Activated naive CD4-positive, alpha-beta T cell treated with anti-CD3 and anti-CD28 coated beads, Interleukin-2, amount 50 U/mL, for 72 hours (primary cell): ENCODE measurements around the gene EFHC2. TPM values are rescaled to one million over a fixed set of nuclear protein-coding genes. Genes with fewer than 3 reads are reported as not detected.
A peak's percentile ranks its signal among the peaks of the same experiment; 100 is the strongest.

Experiments used
- ATAC-seq, 2 donors: fragments of 150-1000 bp; cut with Tn5 transposase; 2 replicates each; pipeline ENCODE4 v1.10.0; 2021; ENCODE audit warnings: mild to moderate bottlenecking in 2 of 2, moderate library complexity in 2 of 2
- DNase-seq, 2 donors: peaks; one replicate each; pipeline ENCODE4 v3.0.0; 2021 to 2022; ENCODE audit warnings: low spot score in 2 of 2
- H3K27ac Mint-ChIP-seq, 2 donors: one replicate each; pipeline ENCODE4 v1.8.0; 2022; ENCODE audit warnings: mild to moderate bottlenecking in 2 of 2, mixed read lengths in 2 of 2
- H3K36me3 Mint-ChIP-seq, 2 donors: one replicate each; pipeline ENCODE4 v1.8.0; 2022; ENCODE audit warnings: mixed read lengths in 2 of 2
- H3K9me3 Mint-ChIP-seq, 2 donors: one replicate each; pipeline ENCODE4 v1.8.0; 2022; ENCODE audit warnings: mixed read lengths in 2 of 2
- total RNA-seq, 2 donors: library from RNA; stranded (reverse); gene quantifications; one replicate each; pipeline ENCODE4 v1.2.3, GENCODE V29; 2022

EFHC2 gene
- total RNA-seq, 2 donors from 2014 or later = 0.41 TPM

GRCh38 chrX:44252688-44253574, 90.5 kb downstream of the EFHC2 start:
- H3K9me3 Mint-ChIP-seq = peaks cover 16 to 18% of the 10 kb centered on the region in 2 donors
- DNase-seq (peak; percentile 2 to 51), ATAC-seq (peak in 1 of 2 donors; percentile 54)
- peak overlapping the region in 1 of 2 donors; percentile 60 for H3K27ac Mint-ChIP-seq
- peaks cover 28 to 43% of the 10 kb centered on the region in 2 donors for H3K36me3 Mint-ChIP-seq

DNA sequence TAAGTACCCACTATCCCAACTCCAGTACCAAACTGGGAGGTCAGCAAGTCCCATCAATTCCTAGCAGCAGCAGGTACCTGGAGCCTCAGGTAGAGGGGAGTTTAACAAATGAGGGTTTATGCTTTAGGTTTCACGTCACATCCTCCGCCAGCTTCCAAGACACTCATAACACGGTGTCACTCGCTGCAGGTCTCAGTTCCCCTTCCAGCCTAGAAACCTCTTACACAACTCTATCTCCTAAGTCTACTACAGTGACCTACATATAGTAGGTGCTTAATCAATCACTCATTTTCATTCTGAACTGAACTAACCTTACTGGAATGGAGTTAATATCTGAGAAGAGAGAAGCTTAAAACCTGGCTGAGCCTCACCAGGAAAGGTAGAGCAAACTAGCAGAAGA, 96.0 kb downstream of the EFHC2 start:
- Mint-ChIP-seq H3K27ac (no peak overlapping the region), H3K36me3 (peaks cover 0 to 4% of the 10 kb centered on the region in 2 donors), H3K9me3 (no peaks in the 10 kb centered on the region)
- no peak for DNase-seq
- ATAC-seq = no peak

DNA sequence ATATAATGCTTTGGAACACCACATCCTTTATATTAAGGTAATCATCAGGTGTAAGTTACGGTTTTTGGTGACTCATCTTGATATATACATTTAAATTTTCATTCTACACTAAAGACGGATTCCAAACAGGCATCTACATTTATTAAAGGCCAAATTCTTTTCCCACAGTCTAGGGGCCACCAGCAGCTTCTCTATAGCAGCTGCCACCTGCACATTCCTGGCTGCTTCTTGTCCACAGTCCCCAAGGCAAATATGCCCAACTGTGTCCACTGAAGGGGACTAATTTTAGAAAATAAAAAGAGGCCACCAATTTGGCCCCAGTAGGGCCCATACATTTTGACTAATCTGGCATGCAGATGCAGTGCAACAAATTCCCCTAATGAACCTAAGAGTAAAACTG, 96.6 kb downstream of the EFHC2 start:
- DNase-seq = no peak
- H3K9me3 Mint-ChIP-seq = no peaks in the 10 kb centered on the region
- no peak for ATAC-seq
- H3K36me3 Mint-ChIP-seq = peaks cover 0 to 4% of the 10 kb centered on the region in 2 donors
- no peak overlapping the region for H3K27ac Mint-ChIP-seq

GRCh38 chrX:44245733-44246132, 97.7 kb downstream of the EFHC2 start:
- Mint-ChIP-seq H3K36me3 (peaks cover 0 to 4% of the 10 kb centered on the region in 2 donors), H3K27ac (no peak overlapping the region), H3K9me3 (no peaks in the 10 kb centered on the region)
- no peak for DNase-seq
- ATAC-seq = peak in 1 of 2 donors; percentile 55

DNA sequence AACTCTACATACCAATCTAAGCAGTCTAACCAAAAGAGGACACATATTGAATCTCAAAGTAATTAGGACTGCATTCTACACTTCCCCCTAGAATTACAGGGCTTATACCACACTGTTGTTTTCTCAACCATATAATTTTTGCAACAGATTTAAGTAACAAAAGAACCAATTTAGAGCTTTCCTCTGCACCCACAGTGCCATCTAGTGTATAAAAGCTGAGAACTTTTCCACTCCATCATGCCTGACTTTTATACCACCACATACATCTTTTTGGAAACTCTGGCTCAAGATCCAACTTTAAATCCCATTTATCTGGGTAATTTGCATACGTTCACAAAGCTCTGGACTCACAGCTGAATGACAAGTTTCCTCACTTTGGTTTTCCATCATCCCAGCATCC, 99.5 kb downstream of the EFHC2 start:
- no peak for DNase-seq
- ATAC-seq = no peak
- Mint-ChIP-seq H3K9me3 (no peaks in the 10 kb centered on the region), H3K27ac (no peak overlapping the region), H3K36me3 (no peaks in the 10 kb centered on the region)

- Mint-ChIP-seq H3K9me3 (peaks cover 0 to 6% of the 10 kb centered on the region in 2 donors), H3K36me3 (no peaks in the 10 kb centered on the region), H3K27ac (no peak overlapping the region)
- ATAC-seq (no peak), DNase-seq (no peak)
These were observed 101.9 kb downstream of the EFHC2 start for GRCh38 chrX:44241546-44241945.

DNA sequence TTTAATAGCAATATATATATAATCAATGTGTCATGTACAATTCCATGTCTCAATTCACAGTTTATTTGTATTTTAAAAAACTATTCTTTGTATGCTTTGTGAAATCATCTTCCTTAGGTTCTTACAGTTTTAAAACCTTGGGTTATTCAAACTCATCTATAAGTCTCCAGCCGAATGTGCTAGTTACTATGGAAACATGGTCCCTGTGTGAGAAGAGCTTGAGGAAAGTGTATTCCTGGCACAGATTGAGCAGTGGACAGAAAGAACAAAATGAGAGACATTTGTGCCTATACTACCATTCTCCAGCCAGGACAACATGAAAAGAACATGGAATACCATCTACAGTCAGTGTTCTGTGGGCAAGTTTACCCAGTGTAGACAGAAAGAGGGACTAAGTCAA, 103.4 kb downstream of the EFHC2 start:
- Mint-ChIP-seq H3K27ac (no peak overlapping the region), H3K9me3 (peaks cover 0 to 6% of the 10 kb centered on the region in 2 donors), H3K36me3 (no peaks in the 10 kb centered on the region)
- DNase-seq (no peak), ATAC-seq (no peak)

- H3K9me3 Mint-ChIP-seq = peaks cover 1 to 6% of the 10 kb centered on the region in 2 donors
- no peaks in the 10 kb centered on the region for H3K36me3 Mint-ChIP-seq
- no peak for ATAC-seq
- no peak overlapping the region for H3K27ac Mint-ChIP-seq
- no peak for DNase-seq
These were observed 104.4 kb downstream of the EFHC2 start for GRCh38 chrX:44239036-44239435.

DNA sequence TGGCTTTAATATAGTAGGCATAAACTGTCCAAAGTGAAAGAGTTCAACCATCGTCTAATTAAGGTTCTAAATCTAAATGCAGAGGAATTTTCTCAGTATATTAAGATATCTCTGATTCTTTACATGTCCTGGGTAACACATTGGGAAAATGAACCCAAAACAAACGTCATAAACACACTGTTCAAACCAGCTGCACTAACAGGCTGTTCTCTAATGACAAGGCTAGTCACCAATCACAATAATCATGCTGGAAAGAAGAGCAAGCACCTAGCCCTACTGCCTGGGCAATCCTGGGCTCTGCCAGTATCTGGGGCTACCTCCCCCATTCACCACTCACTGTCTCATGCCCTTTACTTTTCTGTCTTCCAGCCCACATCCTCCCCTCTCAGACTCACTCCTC, 107.9 kb downstream of the EFHC2 start:
- ATAC-seq (no peak), DNase-seq (no peak)
- H3K27ac Mint-ChIP-seq = no peak overlapping the region
- H3K36me3 Mint-ChIP-seq = no peaks in the 10 kb centered on the region
- peaks cover 4 to 6% of the 10 kb centered on the region in 2 donors for H3K9me3 Mint-ChIP-seq

DNA sequence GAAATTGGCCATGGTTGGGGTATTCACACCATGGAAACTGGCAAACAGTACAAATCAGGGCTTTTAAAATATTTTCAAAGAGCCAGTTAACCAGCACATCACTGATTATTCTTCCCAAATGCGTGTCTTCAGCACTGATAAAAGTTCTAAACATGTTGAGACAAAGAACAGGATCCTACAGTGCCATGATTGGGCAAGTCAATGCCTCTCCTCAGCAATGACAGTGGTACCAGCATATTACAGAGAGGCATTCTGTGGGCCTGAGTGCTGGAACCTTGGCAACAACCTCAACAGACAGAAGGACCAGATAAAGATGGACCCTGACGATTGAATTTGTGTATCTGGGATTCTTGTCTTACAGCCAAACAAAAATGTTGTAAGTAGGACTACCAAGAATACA, 108.9 kb downstream of the EFHC2 start:
- H3K27ac Mint-ChIP-seq = no peak overlapping the region
- H3K36me3 Mint-ChIP-seq = no peaks in the 10 kb centered on the region
- no peak for ATAC-seq

GRCh38 chrX:44234116-44234515, 109.4 kb downstream of the EFHC2 start:
- DNase-seq (no peak), ATAC-seq (no peak)
- H3K36me3 Mint-ChIP-seq = no peaks in the 10 kb centered on the region
- H3K9me3 Mint-ChIP-seq = peaks cover 4 to 6% of the 10 kb centered on the region in 2 donors
- no peak overlapping the region for H3K27ac Mint-ChIP-seq

More for the DNA sequence above, 108.9 kb downstream of the EFHC2 start:
- no peak for DNase-seq
- H3K9me3 Mint-ChIP-seq = peaks cover 4 to 6% of the 10 kb centered on the region in 2 donors

GRCh38 chrX:44232081-44232480, 111.4 kb downstream of the EFHC2 start:
- Mint-ChIP-seq H3K36me3 (no peaks in the 10 kb centered on the region), H3K27ac (no peak overlapping the region), H3K9me3 (peaks cover 0 to 4% of the 10 kb centered on the region in 2 donors)
- DNase-seq = no peak
- no peak for ATAC-seq

GRCh38 chrX:44228621-44229020, 114.9 kb downstream of the EFHC2 start:
- ATAC-seq (no peak), DNase-seq (no peak)
- Mint-ChIP-seq H3K27ac (no peak overlapping the region), H3K36me3 (no peaks in the 10 kb centered on the region), H3K9me3 (no peaks in the 10 kb centered on the region)

DNA sequence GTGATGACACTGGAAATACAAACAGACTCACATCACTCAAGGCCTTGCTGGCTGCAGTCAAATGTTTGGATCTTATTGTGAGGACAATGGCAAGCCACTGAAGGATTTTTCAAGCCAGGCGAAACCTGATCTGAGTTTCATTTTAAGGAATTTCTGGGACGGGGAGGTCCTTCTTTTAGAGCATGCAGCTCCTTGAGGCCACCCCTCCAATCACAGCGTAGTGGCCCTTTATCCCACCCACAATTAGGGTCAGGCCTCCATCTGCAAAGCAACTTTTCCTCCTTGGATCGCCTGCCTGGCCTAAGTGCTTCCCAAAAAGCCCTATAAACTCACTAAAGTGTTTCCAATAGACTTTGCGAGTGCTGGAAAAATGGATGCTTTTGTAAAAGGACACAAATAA, 115.5 kb downstream of the EFHC2 start:
- ATAC-seq = no peak
- Mint-ChIP-seq H3K36me3 (no peaks in the 10 kb centered on the region), H3K9me3 (no peaks in the 10 kb centered on the region), H3K27ac (no peak overlapping the region)
- no peak for DNase-seq

DNA sequence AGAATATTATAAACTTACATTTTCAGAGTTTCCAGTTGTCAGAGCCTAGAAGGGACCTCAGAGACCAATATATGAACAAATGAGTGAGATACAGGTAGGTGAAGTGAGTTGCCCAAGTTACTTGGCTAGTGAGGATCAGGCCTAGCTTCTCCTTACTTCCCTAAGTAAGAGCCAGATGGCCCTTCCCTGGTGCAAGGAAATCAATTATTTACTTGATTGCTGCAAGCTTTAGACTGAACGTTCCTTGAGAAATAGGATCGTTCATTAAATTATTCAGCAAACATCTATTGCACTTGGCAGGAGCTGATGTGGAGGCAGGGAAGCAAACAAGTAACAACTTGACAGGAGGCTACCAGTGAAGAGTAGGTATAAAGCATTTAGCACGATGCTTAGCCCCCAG, 117.8 kb downstream of the EFHC2 start:
- no peak overlapping the region for H3K27ac Mint-ChIP-seq
- no peaks in the 10 kb centered on the region for H3K36me3 Mint-ChIP-seq
- H3K9me3 Mint-ChIP-seq = no peaks in the 10 kb centered on the region
- no peak for ATAC-seq
- DNase-seq = no peak

GRCh38 chrX:44224760-44225159, 118.7 kb downstream of the EFHC2 start:
- H3K27ac Mint-ChIP-seq = no peak overlapping the region

GRCh38 chrX:44223150-44223549, 120.3 kb downstream of the EFHC2 start:
- DNase-seq (no peak), ATAC-seq (no peak)
- no peaks in the 10 kb centered on the region for H3K9me3 Mint-ChIP-seq
- no peak overlapping the region for H3K27ac Mint-ChIP-seq
- H3K36me3 Mint-ChIP-seq = no peaks in the 10 kb centered on the region

More at GRCh38 chrX:44224760-44225159, 118.7 kb downstream of the EFHC2 start:
- H3K36me3 Mint-ChIP-seq = no peaks in the 10 kb centered on the region
- no peaks in the 10 kb centered on the region for H3K9me3 Mint-ChIP-seq
- ATAC-seq (no peak), DNase-seq (no peak)

DNA sequence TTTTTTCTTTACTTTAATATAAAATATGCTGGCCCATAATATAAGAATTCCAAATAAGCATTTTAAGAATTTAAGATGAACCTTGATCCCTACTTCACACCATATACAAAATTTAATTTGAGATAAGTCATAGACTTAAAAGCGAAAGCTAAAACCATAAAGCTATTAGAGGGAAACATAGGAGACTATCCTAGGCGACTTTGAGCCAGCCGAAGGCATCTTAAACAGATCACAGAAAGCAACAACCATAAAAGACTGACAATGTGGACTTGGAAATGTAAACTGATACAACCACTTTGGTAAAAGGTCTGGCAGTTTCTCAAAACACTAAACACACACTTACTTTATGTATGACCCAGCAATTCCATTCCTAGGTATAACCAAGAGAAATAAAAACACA, 125.0 kb downstream of the EFHC2 start:
- H3K27ac Mint-ChIP-seq = no peak overlapping the region
- DNase-seq = no peak
- no peaks in the 10 kb centered on the region for H3K9me3 Mint-ChIP-seq
- no peak for ATAC-seq
- peaks cover 0 to 4% of the 10 kb centered on the region in 2 donors for H3K36me3 Mint-ChIP-seq
